Uterus (tissue), 2 donors: ENCODE measurements around the gene PTPRJ.

Source experiments
- POLR2A ChIP-seq, 2 donors: fragments of 450-650 bp; IDR thresholded peaks; one replicate each; pipeline ENCODE4 v1.6.1; 2016; ENCODE audit warnings: antibody characterized with exemption in 2 of 2, mild to moderate bottlenecking in 1 of 2, moderate library complexity in 1 of 2
- TF ChIP-seq, protein P1 (sequence below), 4 experiments: fragments of 200-600 bp in 2 of 4; fragments of 450-650 bp in 2 of 4; sonication (generic) in 2 of 4; IDR thresholded peaks; one replicate each; pipeline ENCODE4 v1.5.1; 2016 to 2019; ENCODE audit warnings: antibody characterized with exemption in 4 of 4, mild to moderate bottlenecking in 2 of 4, moderate library complexity in 1 of 4

DNA sequence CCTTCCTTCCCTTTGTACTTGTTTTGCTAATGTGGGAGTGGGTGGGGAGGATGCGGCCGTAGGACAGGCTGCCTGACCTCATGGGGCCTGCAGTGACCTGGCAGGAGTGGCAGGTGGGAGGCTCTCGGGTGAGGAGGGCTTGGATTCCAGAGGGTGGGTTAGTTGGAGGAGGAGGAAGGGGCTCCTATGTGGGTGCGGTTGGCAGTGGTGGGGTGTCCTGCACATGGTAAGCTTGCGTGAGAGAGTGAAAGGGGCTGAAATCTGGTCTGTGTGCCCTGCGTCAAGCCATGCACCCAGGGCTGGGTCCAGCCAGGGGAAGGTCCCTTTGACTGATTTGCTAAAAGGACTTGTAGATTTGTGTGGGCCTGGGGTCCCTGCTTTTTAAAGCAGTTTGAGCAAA, 145.5 kb downstream of the PTPRJ start:
- TF ChIP-seq, protein P1, sequence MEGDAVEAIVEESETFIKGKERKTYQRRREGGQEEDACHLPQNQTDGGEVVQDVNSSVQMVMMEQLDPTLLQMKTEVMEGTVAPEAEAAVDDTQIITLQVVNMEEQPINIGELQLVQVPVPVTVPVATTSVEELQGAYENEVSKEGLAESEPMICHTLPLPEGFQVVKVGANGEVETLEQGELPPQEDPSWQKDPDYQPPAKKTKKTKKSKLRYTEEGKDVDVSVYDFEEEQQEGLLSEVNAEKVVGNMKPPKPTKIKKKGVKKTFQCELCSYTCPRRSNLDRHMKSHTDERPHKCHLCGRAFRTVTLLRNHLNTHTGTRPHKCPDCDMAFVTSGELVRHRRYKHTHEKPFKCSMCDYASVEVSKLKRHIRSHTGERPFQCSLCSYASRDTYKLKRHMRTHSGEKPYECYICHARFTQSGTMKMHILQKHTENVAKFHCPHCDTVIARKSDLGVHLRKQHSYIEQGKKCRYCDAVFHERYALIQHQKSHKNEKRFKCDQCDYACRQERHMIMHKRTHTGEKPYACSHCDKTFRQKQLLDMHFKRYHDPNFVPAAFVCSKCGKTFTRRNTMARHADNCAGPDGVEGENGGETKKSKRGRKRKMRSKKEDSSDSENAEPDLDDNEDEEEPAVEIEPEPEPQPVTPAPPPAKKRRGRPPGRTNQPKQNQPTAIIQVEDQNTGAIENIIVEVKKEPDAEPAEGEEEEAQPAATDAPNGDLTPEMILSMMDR (IDR thresholded peaks at IDR 0.05) = no peak
- no peak for TF ChIP-seq POLR2A (IDR thresholded peaks at IDR 0.05)
